Loucy (cell line): Measurements from ENCODE around the gene PEX5L.

ENCODE experiments used
- H2AFZ ChIP-seq: fragments of 200-600 bp; sonication (generic); 2 replicates; pipeline ENCODE4 v1.6.0; 2016; ENCODE audit warnings: antibody characterized with exemption, mild to moderate bottlenecking, low read length, moderate library complexity
- H3F3A ChIP-seq: fragments of 200-600 bp; 2 replicates; pipeline ENCODE4 v1.6.0; 2016; ENCODE audit warnings: antibody characterized with exemption, low read depth, mild to moderate bottlenecking
- H3K27me3 ChIP-seq: fragments of 200-600 bp; sonication (generic); 2 replicates; pipeline ENCODE4 v1.6.1; 2014; ENCODE audit warnings: low read length, mild to moderate bottlenecking; ENCODE audit not compliant: insufficient read depth, poor library complexity, severe bottlenecking
- H3K36me3 ChIP-seq: fragments of 200-600 bp; sonication (generic); 2 replicates; pipeline ENCODE4 v1.6.1; 2016; ENCODE audit warnings: low read length; ENCODE audit not compliant: insufficient read depth
- H3K4me1 ChIP-seq: fragments of 200-600 bp; sonication (generic); 2 replicates; pipeline ENCODE4 v1.5.1; 2014; ENCODE audit warnings: low read length, mild to moderate bottlenecking; ENCODE audit not compliant: insufficient read depth, poor library complexity, severe bottlenecking
- H3K4me2 ChIP-seq: fragments of 200-600 bp; sonication (generic); 2 replicates; pipeline ENCODE4 v1.6.0; 2014; ENCODE audit warnings: antibody characterized with exemption, low read length, low read depth, mild to moderate bottlenecking; ENCODE audit not compliant: poor library complexity, severe bottlenecking
- H3K4me3 ChIP-seq: fragments of 200-600 bp; sonication (generic); 2 replicates; pipeline ENCODE4 v1.5.1; 2014; ENCODE audit warnings: low read length, mild to moderate bottlenecking, mixed read lengths; ENCODE audit not compliant: poor library complexity, severe bottlenecking
- H3K79me2 ChIP-seq: fragments of 200-600 bp; sonication (generic); 2 replicates; pipeline ENCODE4 v1.6.1; 2014; ENCODE audit warnings: low read length; ENCODE audit not compliant: insufficient read depth
- H3K9ac ChIP-seq: fragments of 200-600 bp; sonication (generic); 2 replicates; pipeline ENCODE4 v1.6.0; 2014; ENCODE audit warnings: mild to moderate bottlenecking, low read depth, low read length, moderate library complexity; ENCODE audit not compliant: poor library complexity, severe bottlenecking
- H3K9me2 ChIP-seq: fragments of 200-600 bp; sonication (generic); replicated peaks from 2 replicates; pipeline ENCODE4 v1.6.1; 2016; ENCODE audit warnings: low read depth, low read length, mixed read lengths
- H3K9me3 ChIP-seq: fragments of 200-600 bp; sonication (generic); 2 replicates; pipeline ENCODE4 v1.6.1; 2014; ENCODE audit warnings: mild to moderate bottlenecking, antibody characterized with exemption, low read length, low read depth; ENCODE audit not compliant: insufficient read depth
- H4K20me1 ChIP-seq: fragments of 200-600 bp; sonication (generic); 2 replicates; pipeline ENCODE4 v1.6.0; 2014; ENCODE audit warnings: antibody characterized with exemption, low read length, mild to moderate bottlenecking; ENCODE audit not compliant: insufficient read depth, poor library complexity, severe bottlenecking
- CTCF ChIP-seq: fragments of 200-600 bp; sonication (generic); conservative IDR thresholded peaks from 2 replicates; pipeline ENCODE4 v1.5.1; 2014; ENCODE audit warnings: mild to moderate bottlenecking, antibody characterized with exemption, low read length
- EZH2phosphoT487 ChIP-seq: fragments of 200-600 bp; IDR thresholded peaks from 2 replicates; pipeline ENCODE4 v1.6.1; 2018; ENCODE audit warnings: antibody characterized with exemption, mild to moderate bottlenecking, moderate library complexity, borderline replicate concordance

PEX5L gene

GRCh38 chr3:179861953-179862352 lies 174.8 kb downstream of the PEX5L start:
- Histone ChIP-seq H3K36me3 (no peaks in the 10 kb centered on the region), H3F3A (no peaks in the 10 kb centered on the region), H3K9ac (no peak overlapping the region), H3K27me3 (no peaks in the 10 kb centered on the region), H3K4me1 (no peaks in the 10 kb centered on the region), H3K79me2 (no peaks in the 10 kb centered on the region), H2AFZ (no peak overlapping the region), H3K4me2 (no peak overlapping the region), H3K4me3 (no peak overlapping the region), H3K9me2 (no peaks in the 10 kb centered on the region), H4K20me1 (no peaks in the 10 kb centered on the region), H3K9me3 (peaks cover 8% of the 10 kb centered on the region; the same call in 1 of the 2 replicates)
- no peak for TF ChIP-seq CTCF
- TF ChIP-seq EZH2phosphoT487: no peak

DNA sequence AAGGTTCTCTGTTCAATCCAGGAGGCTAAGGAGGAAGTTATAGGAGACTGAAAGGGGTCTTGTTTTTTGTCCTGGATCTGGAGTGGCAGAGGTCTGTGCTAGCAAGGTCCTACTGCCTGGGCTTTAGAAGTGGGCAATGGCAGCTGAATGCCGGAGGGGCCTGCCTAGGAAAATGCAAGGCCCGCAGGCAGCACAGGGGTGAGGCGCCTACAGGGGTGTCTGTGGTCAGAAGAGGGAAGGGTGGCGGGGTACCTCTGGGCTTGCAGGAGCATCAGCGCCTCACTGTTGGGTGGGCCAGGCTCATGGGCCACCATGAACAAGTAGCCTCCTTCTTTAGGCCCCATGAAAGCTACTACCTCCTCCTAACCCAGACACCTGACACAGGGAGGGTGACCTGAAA lies 175.4 kb downstream of the PEX5L start:
- Histone ChIP-seq H4K20me1 (no peaks in the 10 kb centered on the region), H3K9me2 (no peaks in the 10 kb centered on the region), H2AFZ (no peak overlapping the region), H3K36me3 (no peaks in the 10 kb centered on the region), H3F3A (no peaks in the 10 kb centered on the region), H3K9ac (no peak overlapping the region), H3K9me3 (peaks cover 8% of the 10 kb centered on the region; the same call in 1 of the 2 replicates), H3K27me3 (no peaks in the 10 kb centered on the region), H3K4me1 (no peaks in the 10 kb centered on the region), H3K4me2 (no peak overlapping the region), H3K4me3 (no peak overlapping the region), H3K79me2 (no peaks in the 10 kb centered on the region)
- TF ChIP-seq CTCF: no peak
- TF ChIP-seq EZH2phosphoT487: no peak

DNA sequence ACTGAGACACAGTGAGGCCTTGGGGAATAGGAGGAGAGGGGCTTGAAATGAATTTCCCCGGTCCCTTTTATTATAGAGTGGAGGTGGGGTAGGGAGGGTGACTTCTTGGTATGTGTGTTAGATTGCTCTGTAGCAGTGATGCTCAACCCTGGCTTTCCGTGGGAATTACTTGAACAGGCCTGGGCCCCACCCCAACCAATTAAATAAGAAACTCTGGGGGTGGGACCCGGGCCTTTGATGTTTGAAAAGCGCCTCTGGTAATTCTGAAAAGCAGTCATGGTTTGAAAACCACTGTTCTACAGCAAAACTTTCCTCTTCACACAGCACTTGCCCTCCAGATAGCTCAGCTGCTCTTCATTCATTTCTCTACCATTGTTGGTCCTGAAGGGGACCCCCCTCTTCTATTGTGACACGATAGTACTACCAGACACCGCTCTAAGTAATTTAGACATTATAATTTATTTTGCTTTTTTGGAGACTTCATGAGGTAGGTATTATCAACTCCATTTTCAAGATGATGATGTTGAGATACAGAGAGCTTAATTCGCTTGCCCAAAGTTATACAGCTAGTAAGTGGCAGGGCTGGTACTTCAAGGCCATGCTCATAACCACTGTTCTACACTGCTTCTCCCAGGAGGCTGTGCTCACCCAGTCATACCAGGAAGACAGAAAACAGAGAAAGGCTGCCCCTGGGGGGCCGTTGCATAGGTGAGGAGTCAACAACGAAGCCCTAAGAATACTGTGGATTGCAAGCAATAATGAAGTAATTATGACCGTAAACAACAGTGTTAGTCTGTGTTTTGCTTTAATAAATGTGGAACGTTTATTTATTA lies 176.2 kb downstream of the PEX5L start:
- no peak overlapping the region for H2AFZ ChIP-seq
- no peaks in the 10 kb centered on the region for H3K9me2 ChIP-seq
- H3K4me2 ChIP-seq: no peak overlapping the region
- H3K36me3 ChIP-seq: no peaks in the 10 kb centered on the region
- no peaks in the 10 kb centered on the region for H3K79me2 ChIP-seq
- no peak overlapping the region for H3K9ac ChIP-seq
- H3K4me1 ChIP-seq: no peaks in the 10 kb centered on the region
- H3K9me3 ChIP-seq: peaks cover 8% of the 10 kb centered on the region; the same call in 1 of the 2 replicates
- H4K20me1 ChIP-seq: no peaks in the 10 kb centered on the region
- no peaks in the 10 kb centered on the region for H3K27me3 ChIP-seq
- no peak overlapping the region for H3K4me3 ChIP-seq
- H3F3A ChIP-seq: no peaks in the 10 kb centered on the region
- TF ChIP-seq EZH2phosphoT487 (no peak), CTCF (no peak)
